ENCODE results near the gene PRDM16. TPM values are rescaled to one million over a fixed set of nuclear protein-coding genes. Genes with fewer than 3 reads are reported as not detected.

The PRDM16 gene
- total RNA-seq, 1 experiment from 2014 or later, result 0.69 TPM

DNA sequence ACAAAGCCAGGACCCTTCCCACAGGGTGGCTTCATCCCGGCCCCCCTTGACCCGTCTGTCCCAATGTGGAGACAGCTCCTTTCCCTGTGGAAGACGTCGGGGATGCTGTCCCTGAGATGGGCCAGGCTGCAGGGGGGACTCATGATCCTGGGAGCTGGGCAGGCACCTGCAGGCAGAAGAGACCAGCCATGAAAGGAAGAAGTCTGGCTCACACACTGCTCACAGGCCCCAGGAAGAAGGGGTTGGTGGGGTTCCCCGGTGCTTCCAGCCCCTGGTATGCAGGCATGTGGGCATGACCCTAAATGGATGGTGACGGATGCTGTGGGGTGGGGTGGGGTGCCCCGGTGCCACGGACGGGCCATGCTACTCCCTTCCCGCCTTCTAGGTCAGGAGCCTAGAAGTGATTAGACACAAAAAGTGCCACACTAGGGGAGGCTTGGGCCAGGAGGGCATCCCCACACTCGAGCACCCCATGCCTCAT, 39.5 kb upstream of the PRDM16 start:
- no peak overlapping the region for H3K4me3 ChIP-seq (ENCODE audit: insufficient read depth, low read depth, low read length)
- peak; percentile 19 for DNase-seq
- H3K27me3 ChIP-seq (ENCODE audit: control insufficient read depth, insufficient read depth, low read length), result no peaks in the 10 kb centered on the region
- H3K36me3 ChIP-seq (replicated peaks; ENCODE audit: control insufficient read depth, insufficient read depth, low read length), result no peaks in the 10 kb centered on the region

DNA sequence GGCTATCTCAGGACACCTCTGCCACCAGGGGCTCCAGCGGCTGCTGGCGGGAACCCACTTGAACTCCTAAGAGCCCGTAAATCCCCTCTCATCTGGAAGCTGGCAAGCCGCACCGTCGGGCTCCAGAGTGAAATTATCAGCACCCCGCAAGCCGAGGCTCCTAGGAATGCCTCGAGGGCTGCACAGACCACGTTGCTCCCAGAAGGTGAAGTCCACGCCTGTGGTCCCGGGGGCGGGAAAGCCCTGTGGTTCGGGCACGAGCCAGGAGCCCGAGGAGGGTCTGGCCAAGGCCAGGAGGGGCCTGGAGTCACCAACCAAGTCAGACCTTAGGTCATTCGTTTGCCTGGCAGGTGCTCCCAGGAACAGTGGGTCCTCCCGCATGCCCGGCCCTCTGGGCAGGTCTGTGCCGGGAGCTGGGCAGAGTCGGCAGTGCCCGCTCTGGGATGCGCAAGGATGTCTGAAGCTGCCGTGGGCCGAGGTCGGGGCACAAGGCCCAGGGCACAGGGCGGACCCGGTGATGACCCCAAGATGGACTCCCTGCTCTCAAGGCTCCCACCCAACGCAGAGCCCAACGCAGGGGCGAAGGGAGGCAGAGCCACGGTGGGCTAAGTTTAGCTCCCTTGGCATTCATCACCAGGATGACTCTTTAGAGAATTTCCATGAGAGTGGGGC, 38.9 kb upstream of the PRDM16 start:
- H3K27me3 ChIP-seq (ENCODE audit: control insufficient read depth, insufficient read depth, low read length), result no peaks in the 10 kb centered on the region
- no peak overlapping the region for H3K4me3 ChIP-seq (ENCODE audit: insufficient read depth, low read depth, low read length)
- no peaks in the 10 kb centered on the region for H3K36me3 ChIP-seq (replicated peaks; ENCODE audit: control insufficient read depth, insufficient read depth, low read length)
- DNase-seq, result peak; percentile 28

DNA sequence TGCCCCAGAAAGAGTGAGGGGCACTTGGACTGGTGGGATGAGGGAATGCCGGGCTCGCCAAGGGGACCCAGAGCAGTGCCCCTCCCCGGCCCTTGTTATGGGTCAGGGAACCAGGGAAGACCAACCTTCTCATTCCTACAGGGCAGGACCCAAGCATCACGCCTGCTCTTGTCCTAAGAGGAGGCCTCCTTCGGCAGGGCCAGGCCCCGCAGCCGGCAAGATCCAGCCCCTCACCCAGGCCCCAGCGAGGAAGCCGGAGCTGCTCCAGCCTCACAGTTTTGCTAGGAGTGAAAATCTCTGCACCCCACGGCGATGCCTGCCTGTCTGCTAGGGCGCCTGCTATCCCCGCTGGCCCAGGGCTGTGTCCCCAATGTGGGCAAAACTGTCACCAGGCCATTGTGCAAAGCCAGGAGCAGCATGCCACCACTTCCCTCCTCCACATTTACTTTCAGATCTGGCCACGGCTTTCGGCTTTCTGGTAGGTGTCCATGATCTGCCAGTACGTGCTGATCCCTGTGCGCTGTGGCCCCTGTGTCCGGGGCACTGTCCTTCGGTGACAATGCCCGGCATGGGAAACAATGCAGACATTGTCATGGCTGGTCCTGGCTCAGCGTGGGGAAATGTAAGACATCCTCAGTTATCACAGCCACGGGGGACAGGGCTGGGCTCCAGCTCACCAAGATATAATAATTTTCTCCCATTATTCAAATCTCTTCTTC, 38.2 kb upstream of the PRDM16 start:
- Histone ChIP-seq H3K27me3 (ENCODE audit: control insufficient read depth, insufficient read depth, low read length) (no peaks in the 10 kb centered on the region), H3K4me3 (ENCODE audit: insufficient read depth, low read depth, low read length) (no peak overlapping the region), H3K36me3 (replicated peaks; ENCODE audit: control insufficient read depth, insufficient read depth, low read length) (no peaks in the 10 kb centered on the region)
- DNase-seq, result peak; percentile 24

DNA sequence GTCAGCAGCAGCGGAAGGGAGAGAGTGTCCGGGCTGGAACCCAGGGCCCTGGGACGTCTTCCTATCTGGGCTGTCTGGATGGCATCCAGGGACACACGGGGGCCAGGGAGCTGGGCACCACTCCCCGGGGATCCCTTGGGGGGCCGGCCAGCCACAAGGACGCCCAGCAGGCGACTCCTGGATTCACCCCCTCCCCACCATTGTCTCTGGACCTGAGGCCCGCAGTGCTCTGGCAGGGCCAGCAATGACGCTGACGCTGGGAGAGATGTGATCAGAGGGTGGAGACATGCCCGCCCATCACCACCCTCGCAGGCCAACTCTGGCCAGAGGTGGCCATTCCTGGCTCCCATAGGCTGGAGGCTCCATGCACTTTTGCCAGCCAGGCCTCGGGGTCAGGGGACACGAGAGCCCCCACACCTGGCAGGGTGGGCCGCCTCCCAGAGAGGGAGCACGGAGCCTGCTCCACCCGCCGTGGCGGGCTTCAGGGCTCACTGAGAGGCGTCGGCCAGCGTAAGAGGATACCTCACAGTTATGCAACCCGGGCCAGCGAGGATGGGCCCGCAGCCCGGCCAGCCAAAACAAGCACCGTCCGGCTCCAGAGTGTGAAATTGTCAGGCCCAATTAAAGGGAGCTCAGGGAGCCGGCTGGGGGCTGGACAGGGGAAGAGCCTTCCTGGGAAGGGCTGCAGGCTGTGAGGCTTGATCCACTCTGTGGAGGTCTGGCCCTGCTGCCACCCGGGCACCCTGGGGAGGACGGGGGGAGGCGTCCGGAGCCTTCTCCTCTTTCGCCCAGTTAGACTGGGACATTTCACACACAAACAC, 37.4 kb upstream of the PRDM16 start:
- Histone ChIP-seq H3K4me3 (ENCODE audit: insufficient read depth, low read depth, low read length) (no peak overlapping the region), H3K36me3 (replicated peaks; ENCODE audit: control insufficient read depth, insufficient read depth, low read length) (no peaks in the 10 kb centered on the region), H3K27me3 (ENCODE audit: control insufficient read depth, insufficient read depth, low read length) (no peaks in the 10 kb centered on the region)
- peak; percentile 35 for DNase-seq

DNA sequence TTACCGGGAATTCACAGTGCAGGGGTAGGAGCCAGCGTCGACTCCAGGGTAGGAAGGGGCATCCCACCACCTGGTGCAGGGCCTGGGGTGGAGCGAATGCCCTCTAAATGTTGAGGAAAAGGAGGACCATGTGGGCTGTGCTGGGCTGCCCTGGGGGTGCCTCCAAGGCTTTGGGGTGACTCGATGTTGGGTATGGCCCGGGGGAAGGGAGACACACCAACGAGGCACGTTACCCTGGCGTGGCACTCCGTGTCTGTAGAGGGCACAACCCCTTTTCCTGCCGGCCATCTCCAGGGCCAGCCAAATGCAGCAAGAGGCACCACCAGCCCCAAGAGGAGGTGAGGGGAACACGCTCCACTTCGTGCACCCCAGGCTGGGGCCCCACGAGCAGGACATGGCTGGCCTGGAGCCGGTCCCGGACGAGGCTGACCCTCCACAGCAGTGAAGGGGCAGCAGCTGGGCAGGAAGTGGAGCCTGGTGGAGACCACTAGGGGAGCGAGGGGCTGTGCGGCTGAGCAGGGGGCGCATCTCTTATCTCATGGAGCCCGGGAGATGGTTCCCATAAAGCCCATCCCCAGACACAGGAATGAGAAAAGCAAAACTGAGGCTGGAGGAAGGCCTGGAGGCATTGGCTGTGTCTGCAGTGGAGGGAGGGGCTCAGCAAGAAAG, 36.5 kb upstream of the PRDM16 start:
- H3K36me3 ChIP-seq (replicated peaks; ENCODE audit: control insufficient read depth, insufficient read depth, low read length), result no peaks in the 10 kb centered on the region
- DNase-seq, result peak; percentile 26
- H3K27me3 ChIP-seq (ENCODE audit: control insufficient read depth, insufficient read depth, low read length), result no peaks in the 10 kb centered on the region
- H3K4me3 ChIP-seq (ENCODE audit: insufficient read depth, low read depth, low read length), result no peak overlapping the region

DNA sequence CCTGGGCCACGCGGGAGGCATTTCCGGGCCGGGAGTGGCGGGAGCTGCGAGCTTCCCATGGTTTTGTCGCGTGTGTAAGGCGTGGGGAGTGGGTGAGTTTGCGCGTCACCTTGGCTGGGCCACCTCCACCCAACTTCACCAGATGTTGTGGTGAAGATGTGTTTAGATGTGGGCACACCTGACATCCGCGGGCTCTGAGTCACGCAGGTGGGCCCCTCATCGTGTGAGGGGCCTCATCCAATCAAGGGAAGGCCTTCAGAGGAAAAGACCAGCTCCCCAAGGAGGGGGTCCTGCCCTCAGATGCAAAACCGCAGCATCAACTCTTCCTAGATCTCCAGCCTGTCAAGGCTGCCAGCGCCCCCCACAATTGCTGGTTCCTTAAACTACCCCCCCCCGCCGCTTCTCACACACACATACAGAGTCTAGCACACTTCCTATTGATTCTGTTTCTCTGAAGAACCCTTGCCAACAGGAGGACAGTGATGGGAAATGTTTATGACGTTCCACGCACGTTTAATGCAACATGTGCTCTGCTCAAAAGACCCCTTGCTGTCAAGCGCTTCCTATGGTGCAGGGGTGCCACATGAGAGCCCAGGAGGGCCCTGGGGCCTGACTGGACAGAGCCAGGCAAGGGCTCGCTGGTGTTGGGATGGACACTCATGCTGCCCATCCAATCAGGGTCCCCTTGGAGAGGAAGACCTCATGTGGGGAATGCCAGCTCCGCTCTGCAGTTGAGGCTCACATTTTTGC, 35.8 kb upstream of the PRDM16 start:
- H3K36me3 ChIP-seq (replicated peaks; ENCODE audit: control insufficient read depth, insufficient read depth, low read length), result no peaks in the 10 kb centered on the region
- H3K27me3 ChIP-seq (ENCODE audit: control insufficient read depth, insufficient read depth, low read length), result no peaks in the 10 kb centered on the region
- no peak overlapping the region for H3K4me3 ChIP-seq (ENCODE audit: insufficient read depth, low read depth, low read length)
- no peak for DNase-seq

DNA sequence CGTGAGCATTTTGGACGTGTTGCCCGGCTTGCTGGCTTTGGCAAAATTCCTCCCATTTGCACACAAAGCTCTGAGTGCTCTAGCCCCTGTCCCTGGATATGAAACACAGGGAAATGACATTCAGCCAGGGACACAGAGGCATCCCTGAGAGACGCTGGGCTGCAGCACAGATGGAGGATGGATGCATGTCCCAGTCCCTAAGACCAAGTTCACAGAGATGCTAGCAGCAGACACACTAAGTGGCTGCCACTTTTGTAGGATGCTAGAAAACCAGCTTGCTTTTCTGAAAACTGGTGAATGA, 35.3 kb upstream of the PRDM16 start:
- DNase-seq, result no peak
- H3K27me3 ChIP-seq (ENCODE audit: control insufficient read depth, insufficient read depth, low read length), result no peaks in the 10 kb centered on the region
- no peak overlapping the region for H3K4me3 ChIP-seq (ENCODE audit: insufficient read depth, low read depth, low read length)
- no peaks in the 10 kb centered on the region for H3K36me3 ChIP-seq (replicated peaks; ENCODE audit: control insufficient read depth, insufficient read depth, low read length)

DNA sequence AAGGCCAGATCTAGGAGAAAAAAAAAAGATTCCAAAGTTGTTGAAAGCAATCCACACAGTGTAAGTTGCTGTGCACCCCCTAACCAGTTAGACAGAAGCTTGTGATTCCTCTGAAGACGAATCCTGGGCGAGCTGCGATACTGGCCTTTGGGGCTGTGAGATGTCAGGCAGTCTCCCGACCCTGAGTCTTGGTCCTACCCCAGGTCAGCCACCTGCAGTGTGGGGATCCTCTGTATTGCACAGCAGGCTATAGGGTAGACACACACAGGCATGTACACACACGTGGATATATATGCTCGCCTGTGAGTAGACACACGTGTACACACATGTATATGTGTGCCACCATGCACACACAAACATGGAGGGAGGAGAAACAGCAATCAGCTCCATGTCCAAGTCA, 34.8 kb upstream of the PRDM16 start:
- no peak for DNase-seq
- Histone ChIP-seq H3K4me3 (ENCODE audit: insufficient read depth, low read depth, low read length) (no peak overlapping the region), H3K36me3 (replicated peaks; ENCODE audit: control insufficient read depth, insufficient read depth, low read length) (no peaks in the 10 kb centered on the region), H3K27me3 (ENCODE audit: control insufficient read depth, insufficient read depth, low read length) (no peaks in the 10 kb centered on the region)

DNA sequence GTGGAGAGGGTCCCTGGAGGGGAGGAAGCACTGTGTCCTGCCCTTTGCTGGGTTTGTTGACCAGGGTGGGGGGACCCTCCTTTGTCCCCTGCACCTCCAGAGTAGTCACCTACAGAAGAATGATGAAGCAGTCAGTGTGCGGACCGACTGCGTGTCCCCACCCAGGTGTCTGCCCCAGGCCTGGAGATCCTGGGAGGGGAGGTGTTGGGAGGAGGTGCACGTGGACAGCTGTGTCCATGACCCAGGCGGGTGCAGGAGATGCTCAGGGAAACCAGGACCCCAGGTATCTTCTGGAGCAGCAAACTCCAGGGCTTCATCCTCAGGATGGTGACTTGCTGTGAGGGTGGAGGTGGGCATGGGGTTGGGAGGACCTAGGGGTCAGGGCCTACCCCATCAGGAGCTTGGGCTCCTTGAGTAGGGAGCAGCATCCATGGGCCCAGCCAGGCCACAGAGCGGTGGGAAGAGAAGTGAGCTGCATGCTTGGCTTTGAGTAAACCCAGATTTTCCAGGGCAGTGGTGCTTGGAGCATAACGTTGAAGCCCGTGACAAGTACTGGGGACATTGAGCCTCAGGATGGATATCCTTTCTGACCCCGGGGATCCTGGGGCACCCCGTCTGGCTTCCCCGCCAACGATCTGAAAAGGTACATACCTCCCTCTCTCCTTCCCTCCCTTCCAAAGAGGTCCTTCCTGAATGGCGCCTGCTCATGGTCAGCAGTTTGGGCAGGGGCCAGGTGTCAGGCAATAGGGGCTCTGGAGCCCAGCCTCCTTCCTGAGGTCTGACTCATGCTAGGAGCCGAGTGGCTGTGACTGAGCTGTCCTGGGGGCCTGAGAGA, 34.1 kb upstream of the PRDM16 start:
- Histone ChIP-seq H3K27me3 (ENCODE audit: control insufficient read depth, insufficient read depth, low read length) (no peaks in the 10 kb centered on the region), H3K4me3 (ENCODE audit: insufficient read depth, low read depth, low read length) (no peak overlapping the region), H3K36me3 (replicated peaks; ENCODE audit: control insufficient read depth, insufficient read depth, low read length) (no peaks in the 10 kb centered on the region)
- peak; percentile 20 for DNase-seq

DNA sequence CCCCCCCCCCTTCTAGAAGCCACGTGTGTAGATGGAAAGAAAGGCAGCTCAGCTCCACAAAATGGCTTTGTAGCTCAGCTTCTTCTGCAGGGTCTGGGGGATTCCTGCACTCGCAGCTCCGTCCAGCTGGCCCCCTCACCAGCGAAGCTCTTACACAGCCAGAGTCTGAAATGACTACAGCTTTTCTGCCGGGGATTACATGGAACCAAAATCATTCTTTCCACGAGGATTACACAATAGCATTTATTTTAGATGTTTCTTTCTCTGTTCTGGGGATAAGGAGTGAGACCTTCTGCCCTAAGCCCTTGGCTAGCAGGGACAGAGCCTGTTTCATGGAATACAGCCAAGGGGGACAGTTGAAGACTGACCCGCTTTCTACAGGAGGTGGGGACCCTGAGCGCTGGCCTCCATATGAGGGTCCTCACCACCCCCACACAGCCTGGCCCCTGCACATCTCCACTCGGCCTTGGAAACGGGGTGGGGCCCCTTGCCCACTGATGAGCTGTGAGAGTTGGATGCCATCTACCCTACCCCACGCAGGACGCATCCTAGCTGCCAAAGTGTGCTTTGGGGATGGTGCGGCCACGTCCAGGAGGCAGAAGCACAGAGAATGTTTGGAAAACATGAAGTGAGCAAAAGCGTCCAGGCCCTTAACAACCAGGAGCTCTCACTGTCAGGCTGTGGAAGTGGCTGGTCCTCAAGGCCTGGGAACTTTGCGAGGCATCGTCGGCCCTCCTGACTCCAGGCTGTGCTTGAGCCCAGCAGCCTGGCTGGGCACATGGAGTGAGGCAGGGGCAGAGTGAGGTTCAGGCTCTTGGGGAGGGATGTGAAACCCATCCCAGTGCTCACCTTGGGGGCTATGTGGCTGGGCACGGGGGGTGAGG, 33.2 kb upstream of the PRDM16 start:
- Histone ChIP-seq H3K36me3 (replicated peaks; ENCODE audit: control insufficient read depth, insufficient read depth, low read length) (no peaks in the 10 kb centered on the region), H3K27me3 (ENCODE audit: control insufficient read depth, insufficient read depth, low read length) (no peaks in the 10 kb centered on the region), H3K4me3 (ENCODE audit: insufficient read depth, low read depth, low read length) (no peak overlapping the region)
- DNase-seq, result peak; percentile 47

DNA sequence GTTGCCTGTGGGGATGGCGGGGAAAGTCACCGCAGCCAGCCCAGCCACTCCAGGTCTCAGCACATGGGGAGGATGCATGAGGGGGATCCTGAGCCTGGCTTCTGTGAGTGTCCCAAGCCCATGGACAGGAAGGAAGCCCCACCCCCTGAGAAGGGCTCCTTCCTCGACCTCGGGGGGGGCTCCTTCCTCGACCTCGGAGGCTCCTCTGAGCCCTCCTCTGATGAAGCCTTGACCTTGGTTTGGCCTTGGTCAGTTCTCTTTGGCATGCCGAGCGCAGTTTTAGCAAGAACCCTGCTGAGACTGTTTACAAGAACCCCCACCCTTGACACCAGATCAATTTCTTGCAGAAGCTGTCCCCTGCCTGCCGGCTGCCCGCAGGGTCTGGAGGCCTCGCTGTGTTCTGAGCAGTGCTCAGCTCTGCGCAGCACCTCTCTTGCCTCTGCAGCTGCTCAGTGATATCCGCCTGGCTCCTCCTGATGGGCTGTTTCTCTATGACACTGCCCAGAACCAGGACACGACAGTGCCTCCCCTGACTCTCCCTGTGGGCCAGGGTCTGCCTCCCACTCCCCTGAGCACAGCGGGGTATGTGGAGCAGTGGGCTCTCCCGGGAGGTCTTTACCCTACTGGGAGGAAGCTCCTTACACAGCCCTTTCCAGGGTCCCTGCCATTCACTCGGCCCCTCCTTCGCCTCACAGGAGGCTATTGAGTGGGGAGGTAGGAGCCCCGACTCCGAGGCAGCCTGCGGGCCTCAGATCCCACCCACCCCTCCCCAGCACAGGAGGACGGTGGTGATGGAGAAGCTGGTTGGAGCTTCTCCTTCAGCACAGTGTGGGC, 32.3 kb upstream of the PRDM16 start:
- Histone ChIP-seq H3K36me3 (replicated peaks; ENCODE audit: control insufficient read depth, insufficient read depth, low read length) (no peaks in the 10 kb centered on the region), H3K27me3 (ENCODE audit: control insufficient read depth, insufficient read depth, low read length) (no peaks in the 10 kb centered on the region), H3K4me3 (ENCODE audit: insufficient read depth, low read depth, low read length) (no peak overlapping the region)

More for the DNA sequence above, 32.3 kb upstream of the PRDM16 start:
- peak; percentile 44 for DNase-seq

Data from H7 (cell line).